HepG2 (cell line): Measurements from ENCODE around the gene GDF11. TPM values are rescaled to one million over a fixed set of nuclear protein-coding genes. Genes with fewer than 3 reads are reported as not detected.

ENCODE experiments used
- ATAC-seq: fragments of 200-7000 bp; cut with Tn5 transposase; 3 replicates; pipeline ENCODE4 v1.9.1; 2020; ENCODE audit warnings: mild to moderate bottlenecking, moderate library complexity
- BruUV-seq: library from RNA; stranded (reverse); fragments of 400-500 nt; replicated peaks from 2 replicates; lab custom pipeline; 2021; lab: Mats Ljungman, UMichigan
- CTCF ChIA-PET: fragments of 300-600 bp; formaldehyde crosslinking; extraction: SDS; loops from one replicate; lab custom pipeline; 2021; ENCODE audit warnings: low total read pairs, inconsistent platforms, low intra/inter-chr PET ratio; lab: Yijun Ruan, JAX
- POLR2A ChIA-PET: fragments of 350-600 bp; sonication (Branson Sonifier 250); formaldehyde crosslinking; loops from one replicate; lab custom pipeline; 2020; ENCODE audit warnings: antibody characterized with exemption, inconsistent platforms; lab: Yijun Ruan, JAX
- DNase-seq: peaks from one replicate; pipeline ENCODE4 v3.0.0-alpha.2; 2015; ENCODE audit warnings: low spot score
- FAIRE-seq: peaks from 3 replicates; lab custom pipeline; 2011; peaks lifted over from hg19 to GRCh38; lab: Jason Lieb, UNC
- H2AFZ ChIP-seq: one replicate; pipeline ENCODE4 v1.6.1; 2011; ENCODE audit warnings: low read length, inconsistent platforms
- H3K27ac ChIP-seq: fragments of 300-600 bp; 3 replicates; pipeline ENCODE4 v1.8.0; 2011; ENCODE audit warnings: mixed run types, mild to moderate bottlenecking, mixed read lengths, low read length, inconsistent platforms; ENCODE audit not compliant: insufficient read depth; ENCODE audit errors: extremely low read length
- H3K27me3 ChIP-seq, 2 experiments: fragments of 200-600 bp in 1 of 2; 2 replicates in 1 of 2; 3 replicates in 1 of 2; pipeline versions ENCODE4 v1.6.0 to v1.8.0; 2011; ENCODE audit warnings: low read length in 2 of 2, mild to moderate bottlenecking in 2 of 2, moderate library complexity in 2 of 2, inconsistent platforms in 1 of 2; ENCODE audit not compliant: insufficient read depth in 2 of 2, control insufficient read depth in 1 of 2
- H3K36me3 ChIP-seq, 2 experiments: fragments of 200-600 bp in 1 of 2; replicated peaks in 1 of 2; 2 replicates in 1 of 2; 3 replicates in 1 of 2; pipeline versions ENCODE4 v1.5.1 to v1.8.0; 2011; ENCODE audit warnings: low read length in 2 of 2, inconsistent platforms in 1 of 2; ENCODE audit not compliant: insufficient read depth in 2 of 2, control insufficient read depth in 1 of 2
- H3K4me1 ChIP-seq: 2 replicates; pipeline ENCODE4 v1.5.1; 2012; ENCODE audit warnings: low read length, inconsistent platforms; ENCODE audit not compliant: insufficient read depth
- H3K4me2 ChIP-seq: 2 replicates; pipeline ENCODE4 v1.6.0; 2011; ENCODE audit warnings: low read depth, low read length, inconsistent platforms
- H3K4me3 ChIP-seq, 3 experiments: fragments of 200-600 bp in 1 of 3; sonication (generic), shearing (Covaris generic) in 1 of 3; replicated peaks in 1 of 3; 2 replicates each; pipeline ENCODE4 v1.5.1; 2011 to 2016; ENCODE audit warnings: low read length in 3 of 3, inconsistent platforms in 2 of 3, low read depth in 2 of 3, mild to moderate bottlenecking in 2 of 3, control low read depth in 1 of 3, mixed read lengths in 1 of 3; ENCODE audit not compliant: insufficient read depth in 1 of 3
- H3K79me2 ChIP-seq: one replicate; pipeline ENCODE4 v1.6.1; 2011; ENCODE audit warnings: low read length, inconsistent platforms; ENCODE audit not compliant: insufficient read depth
- H3K9ac ChIP-seq: 2 replicates; pipeline ENCODE4 v1.6.0; 2011; ENCODE audit warnings: mild to moderate bottlenecking, low read depth, low read length, inconsistent platforms; ENCODE audit not compliant: insufficient read depth
- H3K9me3 ChIP-seq: 2 replicates; pipeline ENCODE4 v1.5.1; 2012; ENCODE audit warnings: mild to moderate bottlenecking, low read length
- H4K20me1 ChIP-seq: 2 replicates; pipeline ENCODE4 v1.6.0; 2011; ENCODE audit warnings: inconsistent platforms, mild to moderate bottlenecking, low read length, moderate library complexity; ENCODE audit not compliant: insufficient read depth
- AGO2 ChIP-seq: fragments of 200-400 bp; formaldehyde crosslinking; optimal IDR thresholded peaks from 2 replicates; pipeline ENCODE3; 2017; ENCODE audit warnings: mild to moderate bottlenecking, low read depth, low read length, moderate library complexity
- CTCF ChIP-seq: sonication (generic); formaldehyde crosslinking; IDR thresholded peaks from 2 replicates; pipeline ENCODE4 v1.5.0; 2020; ENCODE audit warnings: mild to moderate bottlenecking, missing genetic modification reagents, moderate library complexity
- MAFK ChIP-seq, 2 experiments: IDR thresholded peaks in 1 of 2; conservative IDR thresholded peaks in 1 of 2; 2 replicates each; pipeline ENCODE4 v1.6.1; 2011; ENCODE audit warnings: improper control_type of control experiment in 2 of 2, low read length in 2 of 2
- MED8 ChIP-seq: sonication (generic); formaldehyde crosslinking; IDR thresholded peaks from 2 replicates; pipeline ENCODE4 v1.8.1; 2023; ENCODE audit warnings: mild to moderate bottlenecking, missing genetic modification reagents; ENCODE audit not compliant: insufficient replicate concordance
- PBX3 ChIP-seq: sonication (generic); formaldehyde crosslinking; IDR thresholded peaks from 2 replicates; pipeline ENCODE4 v1.8.1; 2023; ENCODE audit warnings: missing genetic modification reagents, inconsistent platforms, borderline replicate concordance
- RAD21 ChIP-seq: fragments of 450-650 bp; formaldehyde crosslinking; IDR thresholded peaks from 2 replicates; pipeline ENCODE4 v1.5.0; 2020; ENCODE audit warnings: mild to moderate bottlenecking
- RFX1 ChIP-seq: fragments of 450-650 bp; IDR thresholded peaks from 2 replicates; pipeline ENCODE4 v1.6.1; 2017
- RXRB ChIP-seq: IDR thresholded peaks from 2 replicates; pipeline ENCODE4 v1.6.1; 2016; ENCODE audit warnings: borderline replicate concordance, missing genetic modification reagents, missing compliant biosample characterization
- SALL2 ChIP-seq: sonication (generic); formaldehyde crosslinking; IDR thresholded peaks from 2 replicates; pipeline ENCODE4 v1.8.1; 2023; ENCODE audit warnings: mild to moderate bottlenecking, missing genetic modification reagents, inconsistent platforms
- SAP130 ChIP-seq: IDR thresholded peaks from 2 replicates; pipeline ENCODE4 v1.6.1; 2016; ENCODE audit warnings: low read depth
- SMARCC2 ChIP-seq: fragments of 450-650 bp; IDR thresholded peaks from 2 replicates; pipeline ENCODE4 v1.6.1; 2017; ENCODE audit warnings: antibody characterized with exemption, mild to moderate bottlenecking
- USF2 ChIP-seq, 2 experiments: sonication (generic) in 1 of 2; formaldehyde crosslinking in 1 of 2; IDR thresholded peaks; 2 replicates each; pipeline versions ENCODE4 v1.5.1 to v1.6.1; 2011 to 2020; ENCODE audit warnings: borderline replicate concordance in 1 of 2, low read depth in 1 of 2, low read length in 1 of 2, mild to moderate bottlenecking in 1 of 2, missing genetic modification reagents in 1 of 2, moderate library complexity in 1 of 2
- ZBTB7B ChIP-seq: sonication (generic); formaldehyde crosslinking; IDR thresholded peaks from 2 replicates; pipeline ENCODE4 v1.4.0; 2020; ENCODE audit warnings: missing genetic modification reagents
- ZNF30 ChIP-seq: sonication (generic); formaldehyde crosslinking; IDR thresholded peaks from 2 replicates; pipeline ENCODE4 v1.5.0; 2020; ENCODE audit warnings: mild to moderate bottlenecking, missing genetic modification reagents
- ZNF432 ChIP-seq: sonication (generic); formaldehyde crosslinking; IDR thresholded peaks from 2 replicates; pipeline ENCODE4 v1.5.0; 2020; ENCODE audit warnings: missing genetic modification reagents, mild to moderate bottlenecking, borderline replicate concordance
- ZNF563 ChIP-seq: sonication (generic); formaldehyde crosslinking; IDR thresholded peaks from 2 replicates; pipeline ENCODE4 v1.8.0; 2022; ENCODE audit warnings: mild to moderate bottlenecking, moderate library complexity, missing genetic modification reagents
- ZNF720 ChIP-seq: sonication (generic); formaldehyde crosslinking; IDR thresholded peaks from 2 replicates; pipeline ENCODE4 v1.4.0; 2020; ENCODE audit warnings: missing genetic modification reagents
- ZNF772 ChIP-seq: sonication (generic); formaldehyde crosslinking; IDR thresholded peaks from 2 replicates; pipeline ENCODE4 v1.5.0; 2020; ENCODE audit warnings: mild to moderate bottlenecking, missing genetic modification reagents
- WGBS: methylation state at CpG from one replicate; pipeline ENCODE4 v1.1.6; 2017; ENCODE audit warnings: low lambda C conversion rate; 5-methylcytosine and 5-hydroxymethylcytosine counted together
- in situ Hi-C: cut with HindIII; loops from 2 replicates; pipeline ENCODE4 v1.10.0; 2017; ENCODE audit warnings: low pct_unique_long_range_greater_than_20kb; ENCODE audit not compliant: extremely low pct_ligation_motif_present
- intact Hi-C: fragments of 100-400 bp; cut with micrococcal nuclease; formaldehyde crosslinking; loops from one replicate; pipeline ENCODE4 v1.10.0; 2022; ENCODE audit not compliant: unreplicated experiment
- polyA plus RNA-seq, 8 experiments: library from polyadenylated mRNA; depleted of rRNA in 3 of 8; stranded (reverse) in 7 of 8; unstranded in 1 of 8; fragments of >200 nt; fragmentation: Illumina TruSeq in 4 of 8; extraction: Trizol in 4 of 8; gene quantifications; 2 replicates each; pipeline versions ENCODE4 v1.2.1 to v1.2.3, GENCODE V29; 2011 to 2016; ENCODE audit warnings: low read depth in 4 of 8, missing spikeins in 1 of 8, mixed read lengths in 1 of 8; ENCODE audit not compliant: insufficient read depth in 1 of 8
- total RNA-seq, 5 experiments: library from RNA; depleted of rRNA; stranded (reverse); fragments of >200 nt; fragmentation: Illumina TruSeq; extraction: Trizol; gene quantifications; 2 replicates each; pipeline ENCODE4 v1.2.3, GENCODE V29; 2016; ENCODE audit warnings: low read depth in 1 of 5

The GDF11 gene
- total and polyA plus RNA-seq, 2 of the 13 experiments (the other 11 are each of a cell fraction or from before 2014, with no cell fraction given), result 0.63 to 1.5 TPM

GRCh38 chr12:55738123-55739024, 4.5 kb upstream of the GDF11 start:
- Histone ChIP-seq H3K79me2 (no peaks in the 10 kb centered on the region), H3K4me2 (peak overlapping the region; percentile 84), H3K9me3 (no peaks in the 10 kb centered on the region), H3K36me3 (no peaks in the 10 kb centered on the region), H3K4me3 (peak overlapping the region; percentile 50 to 66 (median 63)), H3K27me3 (peaks cover 0 to 6% of the 10 kb centered on the region in 2 experiments; a peak in 2 of 5 replicates), H3K27ac (peak overlapping the region; percentile 34), H3K4me1 (peaks cover 36% of the 10 kb centered on the region), H3K9ac (peak overlapping the region; percentile 39), H2AFZ (peak overlapping the region; percentile 85), H4K20me1 (no peaks in the 10 kb centered on the region)
- POLR2A ChIA-PET, result interaction anchor here (0.8 to 3.1 kb wide), 14 partner anchors 9 to 342 kb away, joined by 3 to 27 read pairs (median 4); partner anchors contain the start of genes CD63, DNAJC14, ORMDL2 and PYM1
- CTCF ChIA-PET, result interaction anchor here (0.7 to 3.3 kb wide), 9 partner anchors 56 to 451 kb away, joined by 3 to 23 read pairs (median 3); partner anchors contain the start of gene SMARCC2
- WGBS, result 0% methylated on average over 12 of the region's 14 CpGs
- no TSS peak for BruUV-seq
- FAIRE-seq, result peak; percentile 96
- peak; percentile 72 for DNase-seq
- in situ Hi-C loops, result loop anchor here (5.0 kb wide), 4 partner anchors 59 to 294 kb away; no protein-coding TSS in a partner anchor
- intact Hi-C loops, result loop anchor here (1.0 to 5.0 kb wide), 3 partner anchors 59 to 299 kb away; partner anchors contain the start of gene DGKA
- ATAC-seq, result peak; percentile 57
- TF ChIP-seq CTCF (CRISPR knock-in tag), result peak; percentile 85
- TF ChIP-seq SALL2 (CRISPR knock-in tag), result no peak
- TF ChIP-seq ZNF563, result no peak
- TF ChIP-seq PBX3 (CRISPR knock-in tag), result no peak
- no peak for TF ChIP-seq RXRB
- TF ChIP-seq RAD21 (CRISPR knock-in tag), result peak; percentile 71; the same call in 1 of the 2 replicates
- TF ChIP-seq ZBTB7B (CRISPR knock-in tag), result 0 out of 2 replicates have a peak, but pooled peaks have one; percentile 40
- peak; percentile 93 to 95 for TF ChIP-seq MAFK (conservative IDR thresholded peaks at IDR 0.05 in 1 of 2, IDR thresholded peaks at IDR 0.05 in 1 of 2; ENCODE audit: low read length in 2 of 2)
- no peak for TF ChIP-seq AGO2
- peak; percentile 62 for TF ChIP-seq RFX1
- no peak for TF ChIP-seq MED8 (CRISPR knock-in tag)
- no peak for TF ChIP-seq ZNF720 (CRISPR knock-in tag)
- no peak for TF ChIP-seq USF2 (IDR thresholded peaks at IDR 0.05; ENCODE audit: low read depth, low read length)
- TF ChIP-seq USF2 (CRISPR knock-in tag; IDR thresholded peaks at IDR 0.05; ENCODE audit: borderline replicate concordance), result no peak
- TF ChIP-seq ZNF30 (CRISPR knock-in tag), result no peak
- TF ChIP-seq SAP130, result peak; percentile 46; the same call in 1 of the 2 replicates
- no peak for TF ChIP-seq ZNF772 (CRISPR knock-in tag)
- no peak for TF ChIP-seq ZNF432
- TF ChIP-seq SMARCC2, result no peak
